Activated CD4-positive, alpha-beta T cell treated with anti-CD3 and anti-CD28 coated beads for 36 hours (primary cell): ENCODE data around the gene PPFIA2. TPM values are rescaled to one million over a fixed set of nuclear protein-coding genes. Genes with fewer than 3 reads are reported as not detected.

Experiments
- ATAC-seq: fragments of 200-7000 bp; cut with Tn5 transposase; one replicate; pipeline ENCODE4 v1.10.0; 2021; ENCODE audit warnings: mild to moderate bottlenecking, moderate library complexity
- CTCF ChIA-PET: fragments of 350-600 bp; sonication (Branson Sonifier 250); formaldehyde crosslinking; loops from one replicate; lab custom pipeline; 2021; ENCODE audit warnings: antibody characterized with exemption; lab: Charles Lee
- POLR2A ChIA-PET: fragments of 350-600 bp; sonication (Branson Sonifier 250); formaldehyde crosslinking; loops from one replicate; lab custom pipeline; 2021; ENCODE audit warnings: antibody characterized with exemption, inconsistent platforms; lab: Charles Lee
- DNase-seq: peaks from one replicate; pipeline ENCODE4 v3.0.0-alpha.2; 2020
- H3K27ac Mint-ChIP-seq: one replicate; pipeline ENCODE4 v1.8.0; 2021; ENCODE audit warnings: mixed read lengths
- H3K27me3 Mint-ChIP-seq: one replicate; pipeline ENCODE4 v1.8.0; 2021; ENCODE audit warnings: mixed read lengths
- H3K36me3 Mint-ChIP-seq: one replicate; pipeline ENCODE4 v1.8.0; 2021; ENCODE audit warnings: low read depth, mixed read lengths
- H3K4me1 Mint-ChIP-seq: one replicate; pipeline ENCODE4 v1.8.0; 2021; ENCODE audit warnings: mixed read lengths
- H3K4me3 Mint-ChIP-seq: one replicate; pipeline ENCODE4 v1.8.0; 2021; ENCODE audit warnings: mild to moderate bottlenecking, moderate library complexity, mixed read lengths
- H3K9me3 Mint-ChIP-seq: one replicate; pipeline ENCODE4 v1.8.0; 2021; ENCODE audit warnings: low read depth, mixed read lengths
- intact Hi-C, 2 experiments: fragments of 100-400 bp; cut with DNase I in 1 of 2; cut with micrococcal nuclease in 1 of 2; formaldehyde crosslinking; loops; one replicate each; pipeline versions ENCODE4 v1.14.2 to v1.15.1; 2022 to 2024; cut with DNase I, micrococcal nuclease
- total RNA-seq, 2 experiments: library from RNA; stranded (reverse); gene quantifications; one replicate each; pipeline ENCODE4 v1.2.3, GENCODE V29; 2021

Gene PPFIA2
- total RNA-seq, 2 experiments from 2014 or later, result not detected

GRCh38 chr12:81295251-81295650, 463.9 kb downstream of the PPFIA2 start:
- H3K36me3 Mint-ChIP-seq, result no peaks in the 10 kb centered on the region
- intact Hi-C loops, result no loop called here
- ATAC-seq (no peak), DNase-seq (no peak)
- no peak overlapping the region for H3K27ac Mint-ChIP-seq
- no peak overlapping the region for H3K4me3 Mint-ChIP-seq
- ChIA-PET CTCF (no interaction called here), POLR2A (no interaction called here)
- peaks cover 1% of the 10 kb centered on the region for H3K9me3 Mint-ChIP-seq
- H3K4me1 Mint-ChIP-seq, result no peaks in the 10 kb centered on the region
- no peaks in the 10 kb centered on the region for H3K27me3 Mint-ChIP-seq

- Mint-ChIP-seq H3K27me3 (no peaks in the 10 kb centered on the region), H3K9me3 (peaks cover 1% of the 10 kb centered on the region), H3K27ac (no peak overlapping the region), H3K4me3 (no peak overlapping the region), H3K4me1 (no peaks in the 10 kb centered on the region), H3K36me3 (no peaks in the 10 kb centered on the region)
- CTCF ChIA-PET, result no interaction called here
- intact Hi-C loops, result no loop called here
- DNase-seq, result no peak
- no peak for ATAC-seq
- POLR2A ChIA-PET, result no interaction called here
Observed at GRCh38 chr12:81294325-81295190, 464.6 kb downstream of the PPFIA2 start.

GRCh38 chr12:81288651-81289050, 470.5 kb downstream of the PPFIA2 start:
- H3K27me3 Mint-ChIP-seq, result no peaks in the 10 kb centered on the region
- no peaks in the 10 kb centered on the region for H3K9me3 Mint-ChIP-seq

GRCh38 chr12:81284137-81284536, 475.0 kb downstream of the PPFIA2 start:
- Mint-ChIP-seq H3K9me3 (no peaks in the 10 kb centered on the region), H3K36me3 (no peaks in the 10 kb centered on the region), H3K27ac (no peak overlapping the region), H3K4me1 (no peaks in the 10 kb centered on the region), H3K27me3 (no peaks in the 10 kb centered on the region), H3K4me3 (no peak overlapping the region)
- no peak for DNase-seq
- intact Hi-C loops, result no loop called here
- no peak for ATAC-seq
- CTCF ChIA-PET, result no interaction called here
- POLR2A ChIA-PET, result no interaction called here

More at GRCh38 chr12:81288651-81289050, 470.5 kb downstream of the PPFIA2 start:
- no peaks in the 10 kb centered on the region for H3K4me1 Mint-ChIP-seq
- no peaks in the 10 kb centered on the region for H3K36me3 Mint-ChIP-seq
- DNase-seq, result no peak
- intact Hi-C loops, result no loop called here
- ChIA-PET CTCF (no interaction called here), POLR2A (no interaction called here)
- no peak overlapping the region for H3K27ac Mint-ChIP-seq
- no peak overlapping the region for H3K4me3 Mint-ChIP-seq
- ATAC-seq, result no peak

GRCh38 chr12:81274637-81275529, 484.3 kb downstream of the PPFIA2 start:
- no peaks in the 10 kb centered on the region for H3K27me3 Mint-ChIP-seq
- H3K9me3 Mint-ChIP-seq, result no peaks in the 10 kb centered on the region
- CTCF ChIA-PET, result no interaction called here
- no peaks in the 10 kb centered on the region for H3K4me1 Mint-ChIP-seq
- intact Hi-C loops, result no loop called here
- POLR2A ChIA-PET, result no interaction called here
- no peak overlapping the region for H3K4me3 Mint-ChIP-seq
- DNase-seq, result no peak
- ATAC-seq, result no peak
- no peaks in the 10 kb centered on the region for H3K36me3 Mint-ChIP-seq
- H3K27ac Mint-ChIP-seq, result no peak overlapping the region

- Mint-ChIP-seq H3K27ac (no peak overlapping the region), H3K4me1 (no peaks in the 10 kb centered on the region), H3K27me3 (no peaks in the 10 kb centered on the region), H3K9me3 (peaks cover 3% of the 10 kb centered on the region), H3K4me3 (no peak overlapping the region), H3K36me3 (no peaks in the 10 kb centered on the region)
- ChIA-PET POLR2A (no interaction called here), CTCF (no interaction called here)
- DNase-seq (no peak), ATAC-seq (no peak)
- intact Hi-C loops, result no loop called here
Observed at GRCh38 chr12:81270385-81270784, 488.8 kb downstream of the PPFIA2 start.

GRCh38 chr12:81263072-81263471, 496.1 kb downstream of the PPFIA2 start:
- no peaks in the 10 kb centered on the region for H3K36me3 Mint-ChIP-seq
- H3K27ac Mint-ChIP-seq, result no peak overlapping the region
- POLR2A ChIA-PET, result no interaction called here
- no peaks in the 10 kb centered on the region for H3K4me1 Mint-ChIP-seq
- DNase-seq (no peak), ATAC-seq (no peak)
- CTCF ChIA-PET, result no interaction called here
- H3K27me3 Mint-ChIP-seq, result no peaks in the 10 kb centered on the region
- H3K4me3 Mint-ChIP-seq, result no peak overlapping the region
- intact Hi-C loops, result no loop called here
- no peaks in the 10 kb centered on the region for H3K9me3 Mint-ChIP-seq

GRCh38 chr12:81261508-81262207, 497.5 kb downstream of the PPFIA2 start:
- DNase-seq, result no peak
- ChIA-PET POLR2A (no interaction called here), CTCF (interaction anchor here (0.6 kb wide), 1 partner anchor 21 kb away, joined by 3 read pairs; no protein-coding TSS in a partner anchor)
- H3K4me3 Mint-ChIP-seq, result no peak overlapping the region
- intact Hi-C loops, result no loop called here
- no peak for ATAC-seq
- no peaks in the 10 kb centered on the region for H3K36me3 Mint-ChIP-seq
- H3K27me3 Mint-ChIP-seq, result no peaks in the 10 kb centered on the region
- no peaks in the 10 kb centered on the region for H3K4me1 Mint-ChIP-seq
- H3K27ac Mint-ChIP-seq, result no peak overlapping the region
- H3K9me3 Mint-ChIP-seq, result no peaks in the 10 kb centered on the region

GRCh38 chr12:81259360-81259759, 499.8 kb downstream of the PPFIA2 start:
- Mint-ChIP-seq H3K36me3 (no peaks in the 10 kb centered on the region), H3K4me3 (no peak overlapping the region), H3K4me1 (no peaks in the 10 kb centered on the region), H3K9me3 (no peaks in the 10 kb centered on the region), H3K27me3 (no peaks in the 10 kb centered on the region), H3K27ac (no peak overlapping the region)
- POLR2A ChIA-PET, result no interaction called here
- CTCF ChIA-PET, result interaction anchor here (0.6 to 0.8 kb wide), 2 partner anchors 10 to 115 kb away, joined by 3 read pairs; no protein-coding TSS in a partner anchor
- ATAC-seq, result no peak
- DNase-seq, result no peak
- intact Hi-C loops, result no loop called here

- POLR2A ChIA-PET, result no interaction called here
- Mint-ChIP-seq H3K27ac (no peak overlapping the region), H3K4me3 (no peak overlapping the region), H3K4me1 (no peaks in the 10 kb centered on the region), H3K27me3 (no peaks in the 10 kb centered on the region), H3K9me3 (no peaks in the 10 kb centered on the region), H3K36me3 (no peaks in the 10 kb centered on the region)
- DNase-seq, result no peak
- CTCF ChIA-PET, result no interaction called here
- intact Hi-C loops, result no loop called here
- ATAC-seq, result no peak
Observed at GRCh38 chr12:81257947-81258551, 501.1 kb downstream of the PPFIA2 start.

- intact Hi-C loops, result no loop called here
- no peaks in the 10 kb centered on the region for H3K27me3 Mint-ChIP-seq
- H3K4me3 Mint-ChIP-seq, result no peak overlapping the region
- ChIA-PET POLR2A (no interaction called here), CTCF (no interaction called here)
- H3K9me3 Mint-ChIP-seq, result no peaks in the 10 kb centered on the region
- H3K27ac Mint-ChIP-seq, result no peak overlapping the region
- DNase-seq (no peak), ATAC-seq (no peak)
- H3K36me3 Mint-ChIP-seq, result no peaks in the 10 kb centered on the region
- H3K4me1 Mint-ChIP-seq, result no peaks in the 10 kb centered on the region
Observed at GRCh38 chr12:81255947-81256346, 503.2 kb downstream of the PPFIA2 start.
